AG04450 (cell line): ENCODE data around the gene NEGR1. TPM values are rescaled to one million over a fixed set of nuclear protein-coding genes. Genes with fewer than 3 reads are reported as not detected.

Experiments
- CTCF ChIA-PET: fragments of 300-600, 350-600 bp; formaldehyde crosslinking; extraction: SDS; loops from one replicate; lab custom pipeline; 2022; ENCODE audit warnings: antibody characterized with exemption, inconsistent platforms; lab: Charles Lee
- POLR2A ChIA-PET: fragments of 350-600 bp; formaldehyde crosslinking; extraction: SDS; loops from one replicate; lab custom pipeline; 2021; ENCODE audit warnings: antibody characterized with exemption, inconsistent platforms; lab: Yijun Ruan, JAX
- DNase-seq: peaks from one replicate; pipeline ENCODE4 v3.0.0-alpha.2; 2011; ENCODE audit warnings: low read depth, low spot score
- H3K27ac ChIP-seq: one replicate; pipeline ENCODE4 v1.5.1; 2012; ENCODE audit warnings: low read depth, low read length, control low read depth
- H3K27me3 ChIP-seq: one replicate; pipeline ENCODE4 v1.6.0; 2012; ENCODE audit warnings: low read length; ENCODE audit not compliant: control insufficient read depth, insufficient read depth
- H3K4me3 ChIP-seq: 2 replicates; pipeline ENCODE4 v1.5.1; 2011; ENCODE audit warnings: mild to moderate bottlenecking, low read depth, low read length, control low read depth
- H3K9me3 ChIP-seq: 2 replicates; pipeline ENCODE4 v1.5.1; 2012; ENCODE audit warnings: low read length; ENCODE audit not compliant: control insufficient read depth, insufficient read depth
- polyA plus RNA-seq: library from polyadenylated mRNA; depleted of rRNA; stranded (reverse); fragments of >200 nt; gene quantifications from 2 replicates; pipeline ENCODE4 v1.2.3, GENCODE V29; 2011
- TF ChIP-seq, protein P1 (sequence below): IDR thresholded peaks from 2 replicates; pipeline ENCODE4 v1.5.1; 2011; ENCODE audit warnings: low read depth, low read length, control low read depth, inconsistent platforms

NEGR1 gene
- polyA plus RNA-seq, 1 experiment: 11.3 TPM

DNA sequence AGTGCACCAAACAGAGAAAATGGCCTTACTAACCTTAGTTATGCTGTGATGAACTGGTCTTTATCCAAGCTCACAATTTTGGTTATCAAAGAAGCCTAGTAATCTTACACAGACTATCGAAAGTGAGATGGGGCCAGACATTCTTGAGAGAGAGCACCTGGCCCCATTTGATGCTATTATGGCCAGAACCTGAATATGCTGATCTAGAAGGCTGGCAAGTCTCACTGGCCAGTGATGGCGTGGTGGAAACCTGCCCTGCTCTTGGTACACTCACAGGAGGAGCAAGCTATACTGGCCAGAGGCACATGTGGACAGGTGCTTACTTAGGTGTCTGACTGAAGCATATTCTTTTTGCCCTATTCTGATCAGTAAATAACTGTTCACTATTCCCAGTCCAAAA is 843.7 kb downstream of the NEGR1 start:
- ChIA-PET CTCF (no interaction called here), POLR2A (no interaction called here)
- no peaks in the 10 kb centered on the region for H3K27me3 ChIP-seq
- TF ChIP-seq, protein P1, sequence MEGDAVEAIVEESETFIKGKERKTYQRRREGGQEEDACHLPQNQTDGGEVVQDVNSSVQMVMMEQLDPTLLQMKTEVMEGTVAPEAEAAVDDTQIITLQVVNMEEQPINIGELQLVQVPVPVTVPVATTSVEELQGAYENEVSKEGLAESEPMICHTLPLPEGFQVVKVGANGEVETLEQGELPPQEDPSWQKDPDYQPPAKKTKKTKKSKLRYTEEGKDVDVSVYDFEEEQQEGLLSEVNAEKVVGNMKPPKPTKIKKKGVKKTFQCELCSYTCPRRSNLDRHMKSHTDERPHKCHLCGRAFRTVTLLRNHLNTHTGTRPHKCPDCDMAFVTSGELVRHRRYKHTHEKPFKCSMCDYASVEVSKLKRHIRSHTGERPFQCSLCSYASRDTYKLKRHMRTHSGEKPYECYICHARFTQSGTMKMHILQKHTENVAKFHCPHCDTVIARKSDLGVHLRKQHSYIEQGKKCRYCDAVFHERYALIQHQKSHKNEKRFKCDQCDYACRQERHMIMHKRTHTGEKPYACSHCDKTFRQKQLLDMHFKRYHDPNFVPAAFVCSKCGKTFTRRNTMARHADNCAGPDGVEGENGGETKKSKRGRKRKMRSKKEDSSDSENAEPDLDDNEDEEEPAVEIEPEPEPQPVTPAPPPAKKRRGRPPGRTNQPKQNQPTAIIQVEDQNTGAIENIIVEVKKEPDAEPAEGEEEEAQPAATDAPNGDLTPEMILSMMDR: no peak
- no peaks in the 10 kb centered on the region for H3K9me3 ChIP-seq
- H3K4me3 ChIP-seq: no peak overlapping the region
- no peak for DNase-seq
- no peak overlapping the region for H3K27ac ChIP-seq

DNA sequence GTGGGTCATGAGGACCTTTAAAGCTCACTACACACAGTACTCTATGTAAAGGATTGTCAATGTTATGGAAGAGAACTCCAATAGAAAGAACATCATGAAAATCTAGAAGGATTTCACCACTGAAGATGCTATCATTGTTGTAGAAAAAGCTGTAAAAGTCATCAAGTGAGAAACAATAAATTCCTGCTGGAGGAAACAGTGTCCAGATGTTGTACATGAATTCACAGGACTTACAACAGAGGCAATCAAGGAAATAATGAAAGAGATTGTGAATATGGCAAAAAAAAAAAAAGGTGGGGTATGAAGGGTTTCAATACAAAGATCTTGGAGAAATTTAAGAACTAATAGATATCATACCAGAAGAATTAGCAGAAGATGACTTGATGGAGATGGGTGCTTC is 846.4 kb downstream of the NEGR1 start:
- no peak for DNase-seq
- POLR2A ChIA-PET: no interaction called here
- no peaks in the 10 kb centered on the region for H3K27me3 ChIP-seq
- H3K9me3 ChIP-seq: no peaks in the 10 kb centered on the region
- CTCF ChIA-PET: no interaction called here
- TF ChIP-seq, protein P1: no peak
- H3K27ac ChIP-seq: no peak overlapping the region
- H3K4me3 ChIP-seq: no peak overlapping the region

DNA sequence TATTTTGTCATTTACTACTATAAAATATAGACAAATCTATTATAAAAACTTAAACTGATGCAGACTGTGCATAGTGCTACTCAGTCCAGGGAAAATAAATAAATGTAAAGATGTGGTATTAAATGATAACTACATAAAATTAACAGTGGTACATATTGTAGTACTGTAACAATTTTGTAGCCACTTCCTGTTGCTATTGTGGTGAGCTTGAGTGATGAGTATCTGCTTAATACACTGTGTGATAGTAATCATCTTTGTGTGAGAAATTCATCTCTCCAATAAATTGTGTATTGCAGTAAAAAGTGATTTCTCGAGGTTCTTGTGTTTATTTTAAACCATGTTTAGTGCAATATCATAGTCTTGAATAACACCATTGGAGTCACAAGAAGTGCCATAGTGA is 848.1 kb downstream of the NEGR1 start:
- Histone ChIP-seq H3K27ac (no peak overlapping the region), H3K4me3 (no peak overlapping the region), H3K9me3 (no peaks in the 10 kb centered on the region), H3K27me3 (no peaks in the 10 kb centered on the region)
- DNase-seq: no peak
- TF ChIP-seq, protein P1: no peak
- ChIA-PET CTCF (no interaction called here), POLR2A (no interaction called here)

DNA sequence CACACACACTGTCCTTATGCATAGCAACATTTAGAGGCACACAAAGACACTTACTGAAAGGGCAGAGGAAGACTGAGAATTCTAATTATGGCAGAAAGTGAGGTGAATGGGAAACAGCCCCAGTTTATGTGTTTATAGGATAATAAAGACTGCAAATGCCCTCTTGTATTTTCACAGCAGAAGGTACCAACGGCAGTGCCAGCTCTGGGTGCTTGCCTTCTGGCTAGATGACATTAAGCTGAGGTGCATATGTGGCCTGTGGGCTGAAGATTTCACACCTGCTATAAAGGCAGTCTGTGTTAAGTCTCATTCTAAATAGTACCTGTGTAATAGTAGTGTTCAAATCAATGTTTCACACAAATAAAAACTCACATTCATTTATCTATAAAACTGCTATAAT is 854.3 kb downstream of the NEGR1 start:
- Histone ChIP-seq H3K27me3 (no peaks in the 10 kb centered on the region), H3K9me3 (no peaks in the 10 kb centered on the region), H3K27ac (no peak overlapping the region), H3K4me3 (no peak overlapping the region)
- DNase-seq: no peak
- ChIA-PET POLR2A (no interaction called here), CTCF (no interaction called here)
- TF ChIP-seq, protein P1: no peak

DNA sequence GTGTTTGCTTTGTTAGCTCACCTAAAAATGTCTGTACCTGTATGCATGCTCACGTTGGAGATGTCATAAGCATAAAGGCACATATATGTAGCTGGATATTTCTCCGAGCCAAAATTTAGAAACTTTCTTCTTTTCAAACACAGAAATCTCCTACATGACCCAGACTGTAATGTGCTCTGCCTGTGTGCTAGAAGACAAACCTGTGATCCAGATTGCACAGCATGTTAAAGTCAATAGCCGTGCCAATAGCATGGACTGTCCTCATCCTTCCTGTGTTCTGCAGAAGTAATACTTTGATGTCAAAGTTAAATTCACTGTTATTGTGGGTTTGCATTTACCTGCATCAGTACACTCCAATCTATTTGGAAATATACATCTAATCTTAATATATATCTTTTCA is 855.3 kb downstream of the NEGR1 start:
- Histone ChIP-seq H3K9me3 (no peaks in the 10 kb centered on the region), H3K4me3 (no peak overlapping the region), H3K27me3 (no peaks in the 10 kb centered on the region), H3K27ac (no peak overlapping the region)
- DNase-seq: no peak
- ChIA-PET POLR2A (no interaction called here), CTCF (no interaction called here)
- TF ChIP-seq, protein P1: no peak
